GM12801 (cell line): ENCODE results near the gene LHX3.

Source experiments
- CTCF ChIP-seq: IDR thresholded peaks from one replicate; pipeline ENCODE4 v1.5.1; 2011; ENCODE audit warnings: control low read depth; ENCODE audit not compliant: insufficient read length; ENCODE audit errors: extremely low read depth

LHX3 gene

DNA sequence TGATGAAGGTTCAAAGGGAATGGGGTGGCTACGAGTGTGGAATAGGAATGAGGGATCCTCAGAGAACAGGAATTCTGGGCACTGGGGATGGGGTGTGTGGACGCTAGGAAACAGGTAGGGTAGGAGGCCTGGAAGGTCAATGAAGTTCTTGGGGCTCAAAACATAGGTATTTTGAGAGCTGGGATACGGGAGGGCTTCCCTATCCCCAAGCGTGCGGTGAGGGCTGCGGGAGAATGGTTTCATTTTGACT, 40.0 kb upstream of the LHX3 start:
- no peak for TF ChIP-seq CTCF

DNA sequence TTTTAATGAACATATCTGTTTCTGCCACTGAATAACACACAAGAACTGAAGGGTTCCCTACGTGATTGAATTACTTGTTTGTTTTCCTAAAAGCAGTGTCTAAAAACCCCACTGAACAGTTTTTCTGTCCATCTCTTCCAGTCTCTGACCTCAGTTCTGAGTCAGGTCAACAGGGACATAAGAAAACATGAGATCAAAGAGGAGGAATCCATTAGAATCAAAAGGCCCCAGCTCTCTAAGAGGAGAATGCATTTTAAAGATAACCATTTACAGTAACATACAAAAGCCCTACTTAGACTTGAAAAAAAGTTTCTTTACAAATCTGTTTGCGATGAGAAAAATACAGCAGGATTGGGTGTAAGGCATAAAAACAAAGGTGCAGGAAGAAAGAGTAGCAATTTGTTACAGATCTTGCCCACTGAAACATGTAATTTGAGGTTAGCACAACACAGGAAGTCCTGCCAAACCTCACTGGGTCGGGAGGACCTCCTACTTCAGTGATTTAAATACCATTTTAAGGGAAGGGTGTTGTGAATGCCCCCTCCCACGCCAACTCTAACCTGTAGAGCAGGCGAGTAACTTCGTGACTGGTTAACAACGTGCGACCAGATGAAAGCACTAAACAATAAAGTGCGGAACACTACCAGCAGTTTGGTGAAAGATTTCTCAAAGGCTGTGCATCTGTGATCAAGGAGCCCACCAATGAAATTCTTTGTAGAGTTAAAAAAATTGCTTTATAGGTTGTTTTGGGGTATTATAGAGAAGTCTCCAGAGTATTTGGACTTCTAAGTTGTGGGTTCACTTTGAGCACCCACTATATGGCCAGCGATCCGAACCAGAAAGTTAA, 39.4 kb upstream of the LHX3 start:
- TF ChIP-seq CTCF = no peak

- no peak for TF ChIP-seq CTCF
Measured at GRCh38 chr9:136243631-136244030, 38.7 kb upstream of the LHX3 start.

DNA sequence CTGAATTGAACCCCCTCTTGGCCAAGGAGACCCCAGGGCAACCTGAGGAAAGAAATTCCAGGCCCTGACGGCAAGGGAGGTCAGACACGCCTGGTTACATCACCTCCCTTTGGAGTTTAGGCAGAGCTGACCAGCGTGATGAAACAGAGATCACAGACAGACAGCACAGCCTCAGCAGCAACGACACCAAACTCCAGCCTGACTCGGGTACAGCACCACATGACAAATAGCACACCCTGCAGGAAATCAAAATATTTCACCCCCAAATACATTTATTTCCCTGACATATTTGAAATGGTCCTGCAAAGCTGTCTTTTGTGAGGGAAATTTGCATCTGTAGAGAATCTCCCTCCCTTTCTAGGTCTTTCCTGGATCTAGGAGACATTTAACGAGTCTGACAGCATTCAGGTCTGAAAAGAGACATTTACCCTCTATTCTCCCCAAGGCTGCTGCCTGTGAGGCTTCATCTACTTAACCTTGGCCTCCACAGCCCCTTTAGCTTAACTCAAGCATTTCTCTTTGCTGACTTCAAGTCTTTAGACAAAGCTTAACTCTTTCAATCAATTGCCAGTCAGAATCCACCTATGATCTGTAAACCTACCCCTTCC, 38.1 kb upstream of the LHX3 start:
- no peak for TF ChIP-seq CTCF

DNA sequence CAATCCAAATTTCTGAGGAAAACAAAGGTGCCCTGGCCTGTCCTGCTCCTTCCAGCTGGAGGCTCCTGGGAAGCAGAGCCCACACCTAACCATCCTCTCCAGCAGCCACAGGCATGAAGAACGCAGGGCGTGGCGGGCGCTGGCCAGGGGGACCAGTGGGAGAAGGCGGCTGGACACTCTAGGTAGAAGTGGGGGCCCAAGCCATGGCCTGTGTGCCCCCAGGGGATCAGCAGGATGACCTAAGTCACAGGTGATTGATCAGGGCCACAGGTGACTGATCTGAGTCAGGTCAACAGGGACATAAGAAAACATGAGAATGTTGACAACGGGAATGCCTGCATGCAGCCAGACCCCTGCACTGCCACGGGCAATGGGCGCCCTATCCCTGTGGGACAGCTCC, 37.3 kb upstream of the LHX3 start:
- no peak for TF ChIP-seq CTCF

DNA sequence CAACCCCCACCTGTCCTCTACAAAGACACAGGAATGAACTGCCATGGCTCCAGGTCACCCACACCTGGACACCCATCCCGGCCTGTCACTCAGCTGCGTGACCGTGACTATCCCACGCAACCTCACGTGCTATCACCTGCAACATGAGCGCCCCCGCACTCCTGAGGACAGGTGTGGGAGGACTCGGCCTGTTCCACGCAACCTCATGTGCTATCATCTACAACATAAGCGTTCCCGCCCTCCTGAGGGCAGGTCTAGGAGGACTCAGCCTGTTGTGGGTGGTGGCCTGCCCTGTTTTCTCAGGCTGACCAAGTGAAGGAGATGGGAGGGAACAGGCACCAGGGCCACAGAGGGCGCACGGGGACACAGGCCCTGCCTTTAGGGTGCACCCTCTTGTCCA, 36.6 kb upstream of the LHX3 start:
- TF ChIP-seq CTCF = no peak

GRCh38 chr9:136240941-136241340, 36.0 kb upstream of the LHX3 start:
- TF ChIP-seq CTCF = no peak
